AG04449 (cell line): Measurements from ENCODE around the gene RASA2.
A peak's percentile ranks its signal among the peaks of the same experiment; 100 is the strongest.

Source experiments
- CTCF ChIA-PET: fragments of 350-600 bp; formaldehyde crosslinking; extraction: SDS; loops from one replicate; lab custom pipeline; 2021; ENCODE audit warnings: antibody characterized with exemption; lab: Yijun Ruan, JAX
- POLR2A ChIA-PET: fragments of 400-600, 350-600 bp; formaldehyde crosslinking; extraction: SDS; loops from one replicate; lab custom pipeline; 2020; ENCODE audit warnings: antibody characterized with exemption, inconsistent platforms; lab: Yijun Ruan, JAX
- DNase-seq: peaks from one replicate; pipeline ENCODE4 v3.0.0-alpha.2; 2010; ENCODE audit warnings: low read depth, low spot score
- H3K4me3 ChIP-seq: 2 replicates; pipeline ENCODE4 v1.5.1; 2011; ENCODE audit warnings: low read depth, mild to moderate bottlenecking, control low read depth, low read length
- TF ChIP-seq, protein P1 (sequence below): IDR thresholded peaks from one replicate; pipeline ENCODE4 v1.5.1; 2011; ENCODE audit warnings: mild to moderate bottlenecking, moderate library complexity, low read length, control low read depth, inconsistent platforms; ENCODE audit not compliant: insufficient read depth; ENCODE audit errors: missing control alignments

RASA2 gene

DNA sequence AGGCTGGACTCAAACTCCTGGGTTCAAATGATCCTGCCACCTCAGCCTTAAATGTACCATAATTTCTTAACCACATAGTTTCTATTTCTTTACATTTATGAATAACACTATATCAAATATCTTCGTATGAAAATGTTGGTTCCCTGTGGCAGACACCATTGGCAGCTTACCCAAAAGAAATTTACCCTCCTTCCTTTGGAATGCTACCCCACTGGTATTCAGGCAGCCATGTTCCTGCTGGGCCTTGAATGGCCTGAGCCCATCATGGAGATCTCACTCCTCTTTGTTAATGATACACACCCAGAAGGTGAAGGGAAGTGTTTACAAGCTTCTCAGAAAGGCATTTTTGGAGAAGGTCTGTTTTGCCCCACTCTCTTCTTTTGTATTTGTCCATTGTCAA, 157.0 kb downstream of the RASA2 start:
- ChIA-PET CTCF (interaction anchor here (0.9 to 2.6 kb wide), 9 partner anchors 8 to 185 kb away, joined by 3 to 15 read pairs (median 5); no protein-coding TSS in a partner anchor), POLR2A (no interaction called here)
- H3K4me3 ChIP-seq = no peak overlapping the region
- no peak for DNase-seq
- TF ChIP-seq, protein P1, sequence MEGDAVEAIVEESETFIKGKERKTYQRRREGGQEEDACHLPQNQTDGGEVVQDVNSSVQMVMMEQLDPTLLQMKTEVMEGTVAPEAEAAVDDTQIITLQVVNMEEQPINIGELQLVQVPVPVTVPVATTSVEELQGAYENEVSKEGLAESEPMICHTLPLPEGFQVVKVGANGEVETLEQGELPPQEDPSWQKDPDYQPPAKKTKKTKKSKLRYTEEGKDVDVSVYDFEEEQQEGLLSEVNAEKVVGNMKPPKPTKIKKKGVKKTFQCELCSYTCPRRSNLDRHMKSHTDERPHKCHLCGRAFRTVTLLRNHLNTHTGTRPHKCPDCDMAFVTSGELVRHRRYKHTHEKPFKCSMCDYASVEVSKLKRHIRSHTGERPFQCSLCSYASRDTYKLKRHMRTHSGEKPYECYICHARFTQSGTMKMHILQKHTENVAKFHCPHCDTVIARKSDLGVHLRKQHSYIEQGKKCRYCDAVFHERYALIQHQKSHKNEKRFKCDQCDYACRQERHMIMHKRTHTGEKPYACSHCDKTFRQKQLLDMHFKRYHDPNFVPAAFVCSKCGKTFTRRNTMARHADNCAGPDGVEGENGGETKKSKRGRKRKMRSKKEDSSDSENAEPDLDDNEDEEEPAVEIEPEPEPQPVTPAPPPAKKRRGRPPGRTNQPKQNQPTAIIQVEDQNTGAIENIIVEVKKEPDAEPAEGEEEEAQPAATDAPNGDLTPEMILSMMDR = no peak

DNA sequence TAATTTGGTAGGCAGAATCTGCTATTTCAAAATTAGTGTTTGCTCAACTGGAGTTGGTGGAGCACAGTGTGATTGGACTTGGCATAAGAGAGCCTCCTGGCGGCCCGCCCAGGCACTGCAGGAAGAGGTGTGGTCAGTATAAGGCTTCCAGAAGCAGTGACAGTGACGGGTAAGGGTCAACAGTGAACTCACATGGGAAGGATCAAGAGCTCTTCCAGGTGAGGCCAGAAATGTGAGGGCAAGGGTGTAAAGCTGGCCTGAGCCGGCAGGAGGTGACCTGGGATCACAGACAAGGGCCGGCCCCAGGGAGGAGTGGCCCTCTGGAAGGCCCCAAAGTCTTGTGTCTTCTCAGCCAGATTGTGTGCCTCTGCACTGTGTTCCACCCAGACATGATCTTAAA, 158.1 kb downstream of the RASA2 start:
- TF ChIP-seq, protein P1 = peak; percentile 47
- ChIA-PET CTCF (interaction anchor here (0.6 to 2.6 kb wide), 16 partner anchors 9 to 186 kb away, joined by 3 to 15 read pairs (median 4); no protein-coding TSS in a partner anchor), POLR2A (no interaction called here)
- DNase-seq = no peak
- H3K4me3 ChIP-seq = no peak overlapping the region

DNA sequence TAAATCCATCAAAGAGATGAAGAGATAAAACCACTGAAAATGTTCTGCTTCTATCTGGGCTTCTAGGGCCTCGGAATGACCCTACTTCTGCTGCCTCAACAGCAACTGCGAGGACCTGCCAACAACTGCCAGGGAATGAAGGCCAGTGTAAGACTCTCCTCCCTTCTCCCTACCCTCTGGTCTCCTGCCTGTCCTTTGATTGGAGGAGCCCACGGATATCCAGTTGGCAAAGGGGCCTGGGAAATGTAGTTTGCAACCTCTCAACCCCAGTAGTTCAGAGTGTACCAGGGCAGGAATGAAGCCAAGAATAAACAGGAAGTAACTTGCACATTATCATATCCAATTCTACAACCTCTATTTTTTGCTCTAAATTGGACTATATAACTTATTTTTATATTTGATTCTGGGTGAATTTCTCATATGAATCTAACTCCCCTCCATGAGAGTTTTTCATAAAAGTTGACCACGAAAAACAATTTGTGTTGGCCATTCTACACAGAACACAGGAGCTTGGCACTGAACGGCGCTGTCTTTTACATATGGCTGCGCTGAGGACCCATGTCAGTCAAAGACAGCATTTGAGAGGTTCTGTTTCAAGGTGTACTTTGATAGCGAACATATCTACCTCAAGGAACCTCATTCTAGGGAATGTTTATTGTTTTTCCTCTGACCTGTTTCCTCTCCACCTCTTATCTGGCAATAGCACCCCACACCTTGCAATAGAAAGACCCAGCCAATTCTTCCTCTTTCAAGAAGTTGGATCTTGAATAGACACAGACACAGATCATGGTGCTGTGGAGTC, 160.1 kb downstream of the RASA2 start:
- ChIA-PET CTCF (no interaction called here), POLR2A (no interaction called here)
- TF ChIP-seq, protein P1 = no peak
- no peak for DNase-seq
- no peak overlapping the region for H3K4me3 ChIP-seq

DNA sequence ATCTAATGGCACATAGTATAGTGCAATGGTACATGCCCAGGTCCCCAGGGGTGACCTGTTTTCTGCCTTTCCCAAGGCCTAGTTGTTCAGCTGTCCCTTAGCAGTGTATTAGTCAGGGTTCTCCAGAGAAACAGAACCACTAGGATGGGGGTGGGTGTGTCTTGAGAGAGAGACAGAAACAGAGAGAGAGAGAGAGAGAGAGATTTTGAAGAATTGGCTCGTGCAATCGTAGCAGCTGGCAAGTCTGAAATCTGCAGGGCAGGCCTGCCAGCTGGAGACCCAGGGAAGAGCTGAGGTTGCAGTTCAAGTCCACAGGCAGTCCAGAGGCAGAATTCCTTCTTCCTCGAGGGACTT, 160.7 kb downstream of the RASA2 start:
- POLR2A ChIA-PET = no interaction called here
- H3K4me3 ChIP-seq = no peak overlapping the region
- no peak for DNase-seq
- CTCF ChIA-PET = no interaction called here
- TF ChIP-seq, protein P1 = no peak

- TF ChIP-seq, protein P1 = no peak
- no peak overlapping the region for H3K4me3 ChIP-seq
- CTCF ChIA-PET = interaction anchor here (1.5 kb wide), 1 partner anchor 9 kb away, joined by 3 read pairs; no protein-coding TSS in a partner anchor
- DNase-seq = no peak
- POLR2A ChIA-PET = no interaction called here
These were observed 161.5 kb downstream of the RASA2 start for GRCh38 chr3:141648055-141648910.

DNA sequence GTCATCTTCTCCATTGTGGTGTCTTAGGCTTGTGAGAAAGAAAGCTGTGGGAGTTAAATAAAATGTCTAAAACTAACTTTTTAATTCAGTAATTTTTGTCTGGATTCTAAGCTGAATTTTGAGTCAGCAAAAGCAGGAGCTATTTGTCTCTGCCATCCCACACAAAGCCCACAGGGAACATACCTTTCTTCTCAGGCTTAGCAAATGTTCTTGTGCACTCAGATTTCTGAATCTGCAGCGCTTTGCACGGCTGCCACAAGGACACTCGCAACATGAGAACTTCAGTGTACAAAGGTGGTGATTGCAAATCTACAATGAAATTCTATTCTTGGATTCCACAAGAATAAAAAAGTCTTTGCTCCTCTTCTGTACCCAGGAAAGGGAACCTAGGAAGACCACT, 163.0 kb downstream of the RASA2 start:
- TF ChIP-seq, protein P1 = no peak
- no peak for DNase-seq
- CTCF ChIA-PET = interaction anchor here (1.5 kb wide), 1 partner anchor 11 kb away, joined by 3 read pairs; no protein-coding TSS in a partner anchor
- H3K4me3 ChIP-seq = no peak overlapping the region
- POLR2A ChIA-PET = no interaction called here
